HepG2 (cell line): Measurements from ENCODE around the gene IQCK. TPM values are rescaled to one million over a fixed set of nuclear protein-coding genes. Genes with fewer than 3 reads are reported as not detected.
A peak's percentile ranks its signal among the peaks of the same experiment; 100 is the strongest.

Source experiments
- CBFB ChIP-seq: sonication (generic); formaldehyde crosslinking; IDR thresholded peaks from 2 replicates; pipeline ENCODE4 v1.4.0; 2020; ENCODE audit warnings: missing genetic modification reagents
- ETV5 ChIP-seq: IDR thresholded peaks from 2 replicates; pipeline ENCODE4 v1.6.1; 2018; ENCODE audit warnings: missing biosample characterization, missing genetic modification reagents, inconsistent platforms, borderline replicate concordance
- HHEX ChIP-seq: IDR thresholded peaks from 2 replicates; pipeline ENCODE4 v1.6.1; 2016; ENCODE audit warnings: control low read depth
- HNF4G ChIP-seq, 2 experiments: sonication (generic) in 1 of 2; formaldehyde crosslinking in 1 of 2; IDR thresholded peaks; 2 replicates each; pipeline versions ENCODE4 v1.4.0 to v1.6.1; 2011 to 2020; ENCODE audit warnings: borderline replicate concordance in 2 of 2, low read depth in 2 of 2, mild to moderate bottlenecking in 2 of 2, low read length in 1 of 2, missing genetic modification reagents in 1 of 2, moderate library complexity in 1 of 2
- KLF9 ChIP-seq: IDR thresholded peaks from 2 replicates; pipeline ENCODE4 v1.6.1; 2016; ENCODE audit warnings: low read depth
- MTF2 ChIP-seq: sonication (generic); formaldehyde crosslinking; IDR thresholded peaks from 2 replicates; pipeline ENCODE4 v1.5.0; 2020; ENCODE audit warnings: missing genetic modification reagents, borderline replicate concordance
- PAX8 ChIP-seq: sonication (generic); formaldehyde crosslinking; IDR thresholded peaks from 2 replicates; pipeline ENCODE4 v1.8.0; 2022; ENCODE audit warnings: mild to moderate bottlenecking, missing genetic modification reagents, borderline replicate concordance
- PPARG ChIP-seq: conservative IDR thresholded peaks from 2 replicates; pipeline ENCODE4 v1.6.1; 2016; ENCODE audit warnings: missing biosample characterization, missing genetic modification reagents
- TBX3 ChIP-seq: fragments of 450-650 bp; IDR thresholded peaks from 2 replicates; pipeline ENCODE4 v1.6.1; 2017; ENCODE audit warnings: antibody characterized with exemption, mild to moderate bottlenecking, inconsistent platforms, borderline replicate concordance
- TCF7 ChIP-seq: sonication (generic); IDR thresholded peaks from 2 replicates; pipeline ENCODE4 v1.6.1; 2016; ENCODE audit warnings: antibody characterized with exemption, low read depth
- ZBTB7A ChIP-seq: sonication (generic); formaldehyde crosslinking; IDR thresholded peaks from 2 replicates; pipeline ENCODE4 v1.8.0; 2022; ENCODE audit warnings: mild to moderate bottlenecking, missing genetic modification reagents
- ZBTB8A ChIP-seq: sonication (generic); formaldehyde crosslinking; IDR thresholded peaks from 2 replicates; pipeline ENCODE4 v1.4.0; 2020; ENCODE audit warnings: mild to moderate bottlenecking, low read depth, missing genetic modification reagents, borderline replicate concordance
- ZNF251 ChIP-seq: sonication (generic); formaldehyde crosslinking; IDR thresholded peaks from 2 replicates; pipeline ENCODE4 v1.9.0; 2021; ENCODE audit warnings: mild to moderate bottlenecking, missing genetic modification reagents
- ZNF550 ChIP-seq: sonication (generic); formaldehyde crosslinking; IDR thresholded peaks from 2 replicates; pipeline ENCODE4 v1.4.0; 2020; ENCODE audit warnings: mild to moderate bottlenecking, missing genetic modification reagents, borderline replicate concordance
- ZNF737 ChIP-seq: sonication (generic); formaldehyde crosslinking; IDR thresholded peaks from 2 replicates; pipeline ENCODE4 v1.5.0; 2020; ENCODE audit warnings: missing genetic modification reagents, mild to moderate bottlenecking, borderline replicate concordance
- polyA plus RNA-seq, 8 experiments: library from polyadenylated mRNA; depleted of rRNA in 3 of 8; stranded (reverse) in 7 of 8; unstranded in 1 of 8; fragments of >200 nt; fragmentation: Illumina TruSeq in 4 of 8; extraction: Trizol in 4 of 8; gene quantifications; 2 replicates each; pipeline versions ENCODE4 v1.2.1 to v1.2.3, GENCODE V29; 2011 to 2016; ENCODE audit warnings: low read depth in 4 of 8, missing spikeins in 1 of 8, mixed read lengths in 1 of 8; ENCODE audit not compliant: insufficient read depth in 1 of 8
- total RNA-seq, 5 experiments: library from RNA; depleted of rRNA; stranded (reverse); fragments of >200 nt; fragmentation: Illumina TruSeq; extraction: Trizol; gene quantifications; 2 replicates each; pipeline ENCODE4 v1.2.3, GENCODE V29; 2016; ENCODE audit warnings: low read depth in 1 of 5
- TF ChIP-seq, protein P1 (sequence below): sonication (generic); formaldehyde crosslinking; IDR thresholded peaks from 2 replicates; pipeline ENCODE4 v1.4.0; 2020; ENCODE audit warnings: missing genetic modification reagents
- TF ChIP-seq, protein P2 (sequence below): sonication (generic); formaldehyde crosslinking; IDR thresholded peaks from 2 replicates; pipeline ENCODE4 v1.8.0; 2022; ENCODE audit warnings: mild to moderate bottlenecking, missing genetic modification reagents, moderate library complexity
- TF ChIP-seq, protein P3 (sequence below): sonication (generic); formaldehyde crosslinking; IDR thresholded peaks from 2 replicates; pipeline ENCODE4 v1.5.0; 2020; ENCODE audit warnings: mild to moderate bottlenecking, missing genetic modification reagents
- TF ChIP-seq, protein P4 (sequence below): sonication (generic); formaldehyde crosslinking; IDR thresholded peaks from 2 replicates; pipeline ENCODE4 v1.8.1; 2023; ENCODE audit warnings: mild to moderate bottlenecking, missing genetic modification reagents

Gene IQCK
- total and polyA plus RNA-seq, 2 of the 13 experiments (the other 11 are each of a cell fraction or from before 2014, with no cell fraction given): 5.1 to 7.3 TPM

DNA sequence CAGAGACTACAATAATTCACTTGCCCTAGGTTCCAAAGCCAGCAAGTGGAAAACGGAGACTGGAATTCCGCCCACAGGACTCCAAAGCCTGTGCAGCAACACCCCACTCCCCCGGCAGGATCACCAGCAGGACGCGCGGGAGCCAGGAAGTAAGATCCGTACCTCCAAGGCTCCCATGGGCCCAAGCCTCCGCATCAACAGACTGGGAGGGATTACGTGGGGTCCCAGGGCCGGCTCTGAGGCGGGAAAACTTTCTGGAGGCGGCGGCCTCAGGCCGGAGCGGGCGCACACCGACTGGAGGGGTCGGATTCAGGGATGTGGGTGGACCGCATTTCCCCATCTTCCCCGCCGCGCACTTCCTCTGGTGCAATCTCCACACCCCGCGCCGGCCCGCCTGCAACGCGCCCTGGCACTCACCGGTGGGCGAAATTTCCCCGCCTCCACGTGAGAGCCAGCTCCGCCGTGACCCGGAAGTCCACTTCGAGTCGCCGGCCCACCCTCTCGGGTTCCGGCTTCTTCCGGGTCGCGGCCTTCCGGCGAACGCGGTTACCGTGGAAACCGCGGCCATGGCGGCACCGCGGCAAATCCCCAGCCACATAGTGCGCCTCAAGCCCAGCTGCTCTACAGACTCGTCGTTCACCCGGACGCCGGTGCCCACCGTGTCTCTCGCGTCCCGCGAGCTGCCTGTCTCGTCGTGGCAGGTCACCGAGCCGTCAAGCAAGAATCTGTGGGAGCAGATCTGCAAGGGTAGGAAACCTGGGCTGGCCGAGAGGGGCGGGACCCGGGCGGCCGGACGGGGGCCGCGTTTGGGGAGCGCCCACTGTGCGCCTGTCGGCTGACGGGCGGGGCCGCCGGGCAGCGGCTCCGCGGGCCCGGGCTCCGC is at the start of gene IQCK, which contains the start of gene KNOP1 (continued):
- TF ChIP-seq, protein P1, sequence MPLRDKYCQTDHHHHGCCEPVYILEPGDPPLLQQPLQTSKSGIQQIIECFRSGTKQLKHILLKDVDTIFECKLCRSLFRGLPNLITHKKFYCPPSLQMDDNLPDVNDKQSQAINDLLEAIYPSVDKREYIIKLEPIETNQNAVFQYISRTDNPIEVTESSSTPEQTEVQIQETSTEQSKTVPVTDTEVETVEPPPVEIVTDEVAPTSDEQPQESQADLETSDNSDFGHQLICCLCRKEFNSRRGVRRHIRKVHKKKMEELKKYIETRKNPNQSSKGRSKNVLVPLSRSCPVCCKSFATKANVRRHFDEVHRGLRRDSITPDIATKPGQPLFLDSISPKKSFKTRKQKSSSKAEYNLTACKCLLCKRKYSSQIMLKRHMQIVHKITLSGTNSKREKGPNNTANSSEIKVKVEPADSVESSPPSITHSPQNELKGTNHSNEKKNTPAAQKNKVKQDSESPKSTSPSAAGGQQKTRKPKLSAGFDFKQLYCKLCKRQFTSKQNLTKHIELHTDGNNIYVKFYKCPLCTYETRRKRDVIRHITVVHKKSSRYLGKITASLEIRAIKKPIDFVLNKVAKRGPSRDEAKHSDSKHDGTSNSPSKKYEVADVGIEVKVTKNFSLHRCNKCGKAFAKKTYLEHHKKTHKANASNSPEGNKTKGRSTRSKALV (CRISPR knock-in tag): 0 out of 2 replicates have a peak, but pooled peaks have one; percentile 74
- TF ChIP-seq MTF2 (CRISPR knock-in tag) (peak; percentile 73; the same call in 1 of the 2 replicates), ETV5 (peak; percentile 86), CBFB (CRISPR knock-in tag) (peak; percentile 57), HNF4G (IDR thresholded peaks at IDR 0.05; ENCODE audit: borderline replicate concordance, low read depth, low read length) (0 out of 2 replicates have a peak, but pooled peaks have one; percentile 4), HNF4G (CRISPR knock-in tag; IDR thresholded peaks at IDR 0.05; ENCODE audit: borderline replicate concordance, low read depth) (peak; percentile 74), ZBTB7A (peak; percentile 58; the same call in 1 of the 2 replicates), ZNF550 (CRISPR knock-in tag) (no peak), PAX8 (CRISPR knock-in tag) (peak; percentile 100), ZNF251 (CRISPR knock-in tag) (peak; percentile 97), TCF7 (no peak), ZBTB8A (CRISPR knock-in tag) (peak; percentile 97; the same call in 1 of the 2 replicates), ZNF737 (CRISPR knock-in tag) (0 out of 2 replicates have a peak, but pooled peaks have one; percentile 4), PPARG (CRISPR knock-in tag) (no peak), KLF9 (CRISPR knock-in tag) (0 out of 2 replicates have a peak, but pooled peaks have one; percentile 53), TBX3 (peak; percentile 51; the same call in 1 of the 2 replicates), HHEX (CRISPR knock-in tag) (no peak)
- TF ChIP-seq, protein P2, sequence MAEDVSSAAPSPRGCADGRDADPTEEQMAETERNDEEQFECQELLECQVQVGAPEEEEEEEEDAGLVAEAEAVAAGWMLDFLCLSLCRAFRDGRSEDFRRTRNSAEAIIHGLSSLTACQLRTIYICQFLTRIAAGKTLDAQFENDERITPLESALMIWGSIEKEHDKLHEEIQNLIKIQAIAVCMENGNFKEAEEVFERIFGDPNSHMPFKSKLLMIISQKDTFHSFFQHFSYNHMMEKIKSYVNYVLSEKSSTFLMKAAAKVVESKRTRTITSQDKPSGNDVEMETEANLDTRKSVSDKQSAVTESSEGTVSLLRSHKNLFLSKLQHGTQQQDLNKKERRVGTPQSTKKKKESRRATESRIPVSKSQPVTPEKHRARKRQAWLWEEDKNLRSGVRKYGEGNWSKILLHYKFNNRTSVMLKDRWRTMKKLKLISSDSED: no peak
- TF ChIP-seq, protein P3, sequence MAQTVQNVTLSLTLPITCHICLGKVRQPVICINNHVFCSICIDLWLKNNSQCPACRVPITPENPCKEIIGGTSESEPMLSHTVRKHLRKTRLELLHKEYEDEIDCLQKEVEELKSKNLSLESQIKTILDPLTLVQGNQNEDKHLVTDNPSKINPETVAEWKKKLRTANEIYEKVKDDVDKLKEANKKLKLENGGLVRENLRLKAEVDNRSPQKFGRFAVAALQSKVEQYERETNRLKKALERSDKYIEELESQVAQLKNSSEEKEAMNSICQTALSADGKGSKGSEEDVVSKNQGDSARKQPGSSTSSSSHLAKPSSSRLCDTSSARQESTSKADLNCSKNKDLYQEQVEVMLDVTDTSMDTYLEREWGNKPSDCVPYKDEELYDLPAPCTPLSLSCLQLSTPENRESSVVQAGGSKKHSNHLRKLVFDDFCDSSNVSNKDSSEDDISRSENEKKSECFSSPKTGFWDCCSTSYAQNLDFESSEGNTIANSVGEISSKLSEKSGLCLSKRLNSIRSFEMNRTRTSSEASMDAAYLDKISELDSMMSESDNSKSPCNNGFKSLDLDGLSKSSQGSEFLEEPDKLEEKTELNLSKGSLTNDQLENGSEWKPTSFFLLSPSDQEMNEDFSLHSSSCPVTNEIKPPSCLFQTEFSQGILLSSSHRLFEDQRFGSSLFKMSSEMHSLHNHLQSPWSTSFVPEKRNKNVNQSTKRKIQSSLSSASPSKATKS (CRISPR knock-in tag): no peak
- TF ChIP-seq, protein P4, sequence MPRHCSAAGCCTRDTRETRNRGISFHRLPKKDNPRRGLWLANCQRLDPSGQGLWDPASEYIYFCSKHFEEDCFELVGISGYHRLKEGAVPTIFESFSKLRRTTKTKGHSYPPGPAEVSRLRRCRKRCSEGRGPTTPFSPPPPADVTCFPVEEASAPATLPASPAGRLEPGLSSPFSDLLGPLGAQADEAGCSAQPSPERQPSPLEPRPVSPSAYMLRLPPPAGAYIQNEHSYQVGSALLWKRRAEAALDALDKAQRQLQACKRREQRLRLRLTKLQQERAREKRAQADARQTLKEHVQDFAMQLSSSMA: peak; percentile 71; the same call in 1 of the 2 replicates
